ENCODE results near the gene FSHB.

The FSHB gene

GRCh38 chr11:30210357-30210756 is 20.5 kb upstream of the FSHB start:
- Histone ChIP-seq H3K9ac (ENCODE audit: low read depth, low read length) (no peak overlapping the region), H3K4me2 (ENCODE audit: insufficient read depth, low read length) (no peak overlapping the region), H3K4me3 (ENCODE audit: low read depth in 1 of 2, low read length in 2 of 2) (no peak overlapping the region), H3K79me2 (ENCODE audit: insufficient read depth, low read length) (no peaks in the 10 kb centered on the region), H3K27ac (ENCODE audit: low read length) (no peak overlapping the region), H3K9me3 (ENCODE audit: insufficient read depth, low read length, severe bottlenecking) (no peaks in the 10 kb centered on the region), H3K36me3 (ENCODE audit: insufficient read depth, low read length) (no peaks in the 10 kb centered on the region), H3K27me3 (ENCODE audit: insufficient read depth, low read length, poor library complexity) (no peaks in the 10 kb centered on the region), H4K20me1 (ENCODE audit: insufficient read depth, low read length) (no peaks in the 10 kb centered on the region), H3K4me1 (ENCODE audit: insufficient read depth, low read length) (no peaks in the 10 kb centered on the region), H2AFZ (ENCODE audit: low read depth, low read length) (no peak overlapping the region)
- ATAC-seq (ENCODE audit: insufficient read depth, low read depth) = no peak
- DNase-seq = no peak
- TF ChIP-seq CTCF (IDR thresholded peaks at IDR 0.05; ENCODE audit: borderline replicate concordance, extremely low read depth, low read length, poor library complexity, severe bottlenecking) (no peak), EZH2 (IDR thresholded peaks at IDR 0.05; ENCODE audit: borderline replicate concordance, low read depth, low read length, severe bottlenecking) (no peak)

- no peak for ATAC-seq (ENCODE audit: insufficient read depth, low read depth)
- Histone ChIP-seq H3K9me3 (ENCODE audit: insufficient read depth, low read length, severe bottlenecking) (no peaks in the 10 kb centered on the region), H3K4me3 (ENCODE audit: low read depth in 1 of 2, low read length in 2 of 2) (no peak overlapping the region), H3K27ac (ENCODE audit: low read length) (no peak overlapping the region), H3K4me1 (ENCODE audit: insufficient read depth, low read length) (no peaks in the 10 kb centered on the region), H4K20me1 (ENCODE audit: insufficient read depth, low read length) (no peaks in the 10 kb centered on the region), H2AFZ (ENCODE audit: low read depth, low read length) (no peak overlapping the region), H3K27me3 (ENCODE audit: insufficient read depth, low read length, poor library complexity) (no peaks in the 10 kb centered on the region), H3K4me2 (ENCODE audit: insufficient read depth, low read length) (no peak overlapping the region), H3K9ac (ENCODE audit: low read depth, low read length) (no peak overlapping the region), H3K79me2 (ENCODE audit: insufficient read depth, low read length) (no peaks in the 10 kb centered on the region), H3K36me3 (ENCODE audit: insufficient read depth, low read length) (no peaks in the 10 kb centered on the region)
- DNase-seq = no peak
- TF ChIP-seq CTCF (IDR thresholded peaks at IDR 0.05; ENCODE audit: borderline replicate concordance, extremely low read depth, low read length, poor library complexity, severe bottlenecking) = no peak
- TF ChIP-seq EZH2 (IDR thresholded peaks at IDR 0.05; ENCODE audit: borderline replicate concordance, low read depth, low read length, severe bottlenecking) = no peak
These were observed 14.3 kb upstream of the FSHB start for GRCh38 chr11:30216534-30216933.

- Histone ChIP-seq H3K9me3 (ENCODE audit: insufficient read depth, low read length, severe bottlenecking) (no peaks in the 10 kb centered on the region), H3K79me2 (ENCODE audit: insufficient read depth, low read length) (no peaks in the 10 kb centered on the region), H3K27ac (ENCODE audit: low read length) (no peak overlapping the region), H3K4me1 (ENCODE audit: insufficient read depth, low read length) (no peaks in the 10 kb centered on the region), H3K27me3 (ENCODE audit: insufficient read depth, low read length, poor library complexity) (no peaks in the 10 kb centered on the region), H3K4me3 (ENCODE audit: low read depth in 1 of 2, low read length in 2 of 2) (no peak overlapping the region), H3K9ac (ENCODE audit: low read depth, low read length) (no peak overlapping the region), H4K20me1 (ENCODE audit: insufficient read depth, low read length) (no peaks in the 10 kb centered on the region), H3K36me3 (ENCODE audit: insufficient read depth, low read length) (no peaks in the 10 kb centered on the region), H3K4me2 (ENCODE audit: insufficient read depth, low read length) (no peak overlapping the region), H2AFZ (ENCODE audit: low read depth, low read length) (no peak overlapping the region)
- no peak for DNase-seq
- TF ChIP-seq CTCF (IDR thresholded peaks at IDR 0.05; ENCODE audit: borderline replicate concordance, extremely low read depth, low read length, poor library complexity, severe bottlenecking) = no peak
- no peak for ATAC-seq (ENCODE audit: insufficient read depth, low read depth)
These were observed 12.5 kb upstream of the FSHB start for GRCh38 chr11:30218278-30218677.

GRCh38 chr11:30225642-30226041 is 5.2 kb upstream of the FSHB start:
- no peaks in the 10 kb centered on the region for H3K79me2 ChIP-seq (ENCODE audit: insufficient read depth, low read length)
- H4K20me1 ChIP-seq (ENCODE audit: insufficient read depth, low read length) = no peaks in the 10 kb centered on the region
- H3K4me3 ChIP-seq (ENCODE audit: low read depth in 1 of 2, low read length in 2 of 2) = no peak overlapping the region
- no peak overlapping the region for H3K27ac ChIP-seq (ENCODE audit: low read length)
- no peaks in the 10 kb centered on the region for H3K4me1 ChIP-seq (ENCODE audit: insufficient read depth, low read length)
- H3K4me2 ChIP-seq (ENCODE audit: insufficient read depth, low read length) = no peak overlapping the region
- H3K36me3 ChIP-seq (ENCODE audit: insufficient read depth, low read length) = no peaks in the 10 kb centered on the region
- no peak for DNase-seq
- H2AFZ ChIP-seq (ENCODE audit: low read depth, low read length) = no peak overlapping the region
- peaks cover 3% of the 10 kb centered on the region for H3K9me3 ChIP-seq (ENCODE audit: insufficient read depth, low read length, severe bottlenecking)
- TF ChIP-seq CTCF (IDR thresholded peaks at IDR 0.05; ENCODE audit: borderline replicate concordance, extremely low read depth, low read length, poor library complexity, severe bottlenecking) = no peak
- no peak for TF ChIP-seq EZH2 (IDR thresholded peaks at IDR 0.05; ENCODE audit: borderline replicate concordance, low read depth, low read length, severe bottlenecking)
- no peak overlapping the region for H3K9ac ChIP-seq (ENCODE audit: low read depth, low read length)
- H3K27me3 ChIP-seq (ENCODE audit: insufficient read depth, low read length, poor library complexity) = no peaks in the 10 kb centered on the region
- no peak for ATAC-seq (ENCODE audit: insufficient read depth, low read depth)
